Activated CD4-positive, alpha-beta memory T cell treated with anti-CD3 and anti-CD28 coated beads, Interleukin-2, amount 10 ng/mL, durations not matched to agents 7 days and 5 days (primary cell): Measurements from ENCODE around the gene RUNX1. TPM values are rescaled to one million over a fixed set of nuclear protein-coding genes. Genes with fewer than 3 reads are reported as not detected.
A peak's percentile ranks its signal among the peaks of the same experiment; 100 is the strongest.

Experiments
- CTCF ChIA-PET: fragments of 350-600 bp; sonication (Branson Sonifier 250); formaldehyde crosslinking; loops from one replicate; lab custom pipeline; 2021; ENCODE audit warnings: antibody characterized with exemption, inconsistent platforms; lab: Charles Lee
- POLR2A ChIA-PET: fragments of 350-600 bp; sonication (Branson Sonifier 250); formaldehyde crosslinking; loops from one replicate; lab custom pipeline; 2021; ENCODE audit warnings: antibody characterized with exemption; lab: Charles Lee
- DNase-seq: peaks from one replicate; pipeline ENCODE4 v3.0.0-alpha.2; 2020
- H3K27ac Mint-ChIP-seq: one replicate; pipeline ENCODE4 v1.8.0; 2021; ENCODE audit warnings: mild to moderate bottlenecking, mixed read lengths
- H3K27me3 Mint-ChIP-seq: one replicate; pipeline ENCODE4 v1.8.0; 2021; ENCODE audit warnings: mixed read lengths
- H3K36me3 Mint-ChIP-seq: one replicate; pipeline ENCODE4 v1.8.0; 2021; ENCODE audit warnings: low read depth, mixed read lengths
- H3K4me1 Mint-ChIP-seq: one replicate; pipeline ENCODE4 v1.8.0; 2021; ENCODE audit warnings: mixed read lengths
- H3K4me3 Mint-ChIP-seq: one replicate; pipeline ENCODE4 v1.8.0; 2021; ENCODE audit warnings: mild to moderate bottlenecking, mixed read lengths
- H3K9me3 Mint-ChIP-seq: one replicate; pipeline ENCODE4 v1.8.0; 2021; ENCODE audit warnings: mixed read lengths
- total RNA-seq, 2 experiments: library from RNA; stranded (reverse); gene quantifications; one replicate each; pipeline ENCODE4 v1.2.3, GENCODE V29; 2021

Gene RUNX1
- total RNA-seq, 2 experiments from 2014 or later, result 53.0 to 56.3 TPM

DNA sequence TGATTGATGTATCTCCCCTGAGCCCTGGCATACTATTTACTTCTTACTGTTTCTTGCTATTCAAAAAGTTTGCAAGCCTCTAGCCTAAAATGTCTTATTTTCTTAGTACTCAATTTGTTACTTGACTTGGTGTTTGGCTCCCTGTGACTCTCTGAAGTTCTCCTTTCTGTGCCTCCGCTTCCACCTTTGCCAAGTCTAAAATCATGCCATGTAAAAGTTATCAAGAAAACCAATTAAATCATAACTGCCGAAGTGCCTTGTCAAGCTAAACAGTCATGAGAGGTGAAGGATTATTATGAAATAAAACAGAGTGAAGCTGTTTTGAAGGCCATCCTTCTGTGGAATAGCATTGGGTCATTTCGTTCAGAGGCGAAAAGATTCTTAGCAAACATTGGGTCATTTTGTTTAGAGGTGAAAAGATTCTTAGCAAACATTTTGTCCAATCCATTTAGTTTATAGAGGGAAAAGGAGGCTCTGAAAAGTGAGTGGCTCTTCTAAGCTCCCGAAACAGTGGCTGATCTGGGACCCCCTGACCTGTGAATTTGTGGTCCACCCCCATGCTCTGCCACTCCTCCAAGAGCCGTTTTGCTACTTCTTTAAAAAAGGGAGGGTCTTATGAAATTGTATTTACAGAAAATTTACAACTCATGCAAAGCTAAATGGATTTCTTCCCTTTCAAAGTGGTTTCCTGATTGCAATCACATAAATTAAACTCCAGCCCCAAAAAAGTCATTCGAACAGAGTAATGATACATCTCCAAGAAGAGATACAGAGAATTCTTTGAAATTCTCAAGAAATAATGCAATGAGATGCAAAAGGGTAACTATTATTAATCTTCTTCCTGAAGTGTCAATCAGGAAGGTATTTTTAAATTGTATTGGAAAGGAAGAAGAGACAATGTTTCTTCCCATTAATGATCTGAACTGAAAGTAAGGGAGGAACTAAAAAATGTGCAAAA lies 141.4 kb downstream of the RUNX1 start:
- no peak overlapping the region for H3K4me3 Mint-ChIP-seq
- H3K4me1 Mint-ChIP-seq, result peaks cover 19% of the 10 kb centered on the region
- no peak overlapping the region for H3K27ac Mint-ChIP-seq

GRCh38 chr21:34906401-34906800 lies 142.7 kb downstream of the RUNX1 start:
- CTCF ChIA-PET, result interaction anchor here (0.6 kb wide), 1 partner anchor 17 kb away, joined by 3 read pairs; no protein-coding TSS in a partner anchor
- H3K9me3 Mint-ChIP-seq, result no peaks in the 10 kb centered on the region
- H3K36me3 Mint-ChIP-seq, result peaks cover 2% of the 10 kb centered on the region
- no peak for DNase-seq
- H3K27me3 Mint-ChIP-seq, result no peaks in the 10 kb centered on the region
- H3K27ac Mint-ChIP-seq, result no peak overlapping the region
- H3K4me1 Mint-ChIP-seq, result peaks cover 19% of the 10 kb centered on the region
- no peak overlapping the region for H3K4me3 Mint-ChIP-seq
- POLR2A ChIA-PET, result no interaction called here

More for the DNA sequence above, 141.4 kb downstream of the RUNX1 start:
- H3K9me3 Mint-ChIP-seq, result no peaks in the 10 kb centered on the region
- ChIA-PET CTCF (no interaction called here), POLR2A (no interaction called here)
- peaks cover 2% of the 10 kb centered on the region for H3K36me3 Mint-ChIP-seq
- H3K27me3 Mint-ChIP-seq, result no peaks in the 10 kb centered on the region
- DNase-seq, result no peak

GRCh38 chr21:34905218-34905537 lies 143.9 kb downstream of the RUNX1 start:
- POLR2A ChIA-PET, result no interaction called here
- Mint-ChIP-seq H3K27ac (no peak overlapping the region), H3K9me3 (peaks cover 2% of the 10 kb centered on the region), H3K27me3 (no peaks in the 10 kb centered on the region), H3K36me3 (peaks cover 2% of the 10 kb centered on the region), H3K4me3 (no peak overlapping the region), H3K4me1 (peaks cover 17% of the 10 kb centered on the region)
- CTCF ChIA-PET, result no interaction called here
- no peak for DNase-seq

DNA sequence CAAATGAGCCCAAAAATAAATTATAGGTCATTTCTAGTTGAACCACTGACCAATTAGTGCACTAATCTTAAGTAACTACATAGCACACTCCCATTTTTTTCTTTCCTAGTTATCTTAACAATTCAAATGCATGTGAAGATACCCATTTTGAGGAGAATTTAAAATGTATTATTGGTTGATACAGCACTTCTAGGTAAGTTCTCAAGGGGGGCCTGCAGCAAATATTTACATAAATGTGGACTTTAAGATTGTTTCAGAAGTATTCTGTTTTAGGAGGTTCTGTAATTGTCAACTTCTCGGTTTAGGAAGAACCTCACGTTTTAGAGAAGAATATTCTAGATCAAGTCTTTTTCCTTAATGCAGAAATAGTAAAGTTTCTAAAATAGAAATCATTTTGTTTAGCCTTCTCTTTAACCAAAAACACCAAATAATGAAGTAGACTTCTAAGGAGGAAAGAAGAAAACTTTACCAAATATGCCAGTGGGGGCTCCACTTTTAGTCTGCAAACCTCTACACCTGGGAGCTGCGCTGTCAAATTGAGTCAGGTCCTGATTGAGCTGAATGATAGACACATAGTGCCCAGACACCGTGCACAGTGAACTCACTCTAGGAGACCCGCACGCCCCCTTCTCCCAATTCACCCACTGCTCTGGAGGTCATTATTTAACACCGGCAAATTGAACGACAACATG lies 144.4 kb downstream of the RUNX1 start:
- CTCF ChIA-PET, result interaction anchor here (1.3 kb wide), 1 partner anchor 15 kb away, joined by 5 read pairs; no protein-coding TSS in a partner anchor
- Mint-ChIP-seq H3K36me3 (peaks cover under 1% of the 10 kb centered on the region), H3K27me3 (no peaks in the 10 kb centered on the region), H3K4me3 (no peak overlapping the region), H3K4me1 (peaks cover 14% of the 10 kb centered on the region), H3K27ac (no peak overlapping the region), H3K9me3 (peaks cover 2% of the 10 kb centered on the region)
- POLR2A ChIA-PET, result no interaction called here
- no peak for DNase-seq

DNA sequence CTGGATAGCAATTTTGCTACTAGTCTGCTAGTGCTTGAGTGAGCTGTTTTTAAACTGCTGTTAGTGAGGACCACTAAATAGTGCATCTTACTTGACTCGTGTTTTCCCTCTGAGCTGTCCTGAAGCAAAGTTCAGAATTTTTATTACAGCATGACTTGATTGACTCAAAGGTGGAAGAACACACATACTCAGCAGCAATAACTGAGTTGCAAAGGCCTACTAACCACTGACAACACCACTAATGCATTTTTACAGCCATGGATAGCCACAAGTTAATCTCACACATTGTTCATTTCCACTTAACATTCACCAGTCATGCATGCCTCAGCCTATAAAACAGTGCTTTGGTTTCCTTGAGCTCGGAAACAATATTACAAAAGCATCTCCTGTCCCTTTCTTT lies 148.7 kb downstream of the RUNX1 start:
- Mint-ChIP-seq H3K27ac (no peak overlapping the region), H3K4me3 (no peak overlapping the region), H3K9me3 (peaks cover 7% of the 10 kb centered on the region), H3K27me3 (no peaks in the 10 kb centered on the region), H3K36me3 (peaks cover 26% of the 10 kb centered on the region), H3K4me1 (no peaks in the 10 kb centered on the region)
- ChIA-PET POLR2A (no interaction called here), CTCF (interaction anchor here (0.7 to 1.7 kb wide), 3 partner anchors 10 to 569 kb away, joined by 3 to 5 read pairs (median 3); no protein-coding TSS in a partner anchor)
- no peak for DNase-seq

DNA sequence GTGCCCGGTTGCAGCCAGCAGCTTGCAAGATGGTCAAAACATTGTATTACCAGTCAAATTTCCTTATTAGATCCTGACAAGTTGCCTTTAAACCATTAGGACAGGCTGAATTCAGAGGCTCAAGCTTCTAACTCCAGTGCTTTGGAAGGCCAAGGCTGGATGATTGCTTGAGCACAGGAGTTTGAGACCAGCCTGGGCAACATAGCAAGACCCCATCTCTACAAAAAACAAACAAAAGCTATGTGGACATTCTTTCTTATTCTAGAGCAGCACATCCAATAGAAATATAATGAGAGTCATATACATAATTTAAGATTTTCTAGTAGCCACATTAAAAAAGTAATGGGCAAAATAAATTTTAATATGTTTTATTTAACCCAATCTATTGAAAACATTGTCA lies 149.3 kb downstream of the RUNX1 start:
- Mint-ChIP-seq H3K27me3 (no peaks in the 10 kb centered on the region), H3K9me3 (peaks cover 7% of the 10 kb centered on the region), H3K4me3 (no peak overlapping the region), H3K27ac (no peak overlapping the region), H3K4me1 (no peaks in the 10 kb centered on the region), H3K36me3 (peaks cover 26% of the 10 kb centered on the region)
- POLR2A ChIA-PET, result no interaction called here
- CTCF ChIA-PET, result interaction anchor here (0.6 to 1.7 kb wide), 4 partner anchors 10 to 569 kb away, joined by 3 to 5 read pairs (median 4); no protein-coding TSS in a partner anchor
- no peak for DNase-seq

- Mint-ChIP-seq H3K27ac (no peak overlapping the region), H3K4me3 (no peak overlapping the region), H3K9me3 (peaks cover 7% of the 10 kb centered on the region), H3K36me3 (peaks cover 26% of the 10 kb centered on the region), H3K27me3 (no peaks in the 10 kb centered on the region), H3K4me1 (peaks cover 4% of the 10 kb centered on the region)
- no peak for DNase-seq
- CTCF ChIA-PET, result interaction anchor here (0.6 to 1.7 kb wide), 3 partner anchors 9 to 538 kb away, joined by 3 to 5 read pairs (median 5); no protein-coding TSS in a partner anchor
- POLR2A ChIA-PET, result interaction anchor here (1.0 kb wide), 1 partner anchor 84 kb away, joined by 3 read pairs; no protein-coding TSS in a partner anchor
Observed at GRCh38 chr21:34899302-34899701, 149.8 kb downstream of the RUNX1 start.

DNA sequence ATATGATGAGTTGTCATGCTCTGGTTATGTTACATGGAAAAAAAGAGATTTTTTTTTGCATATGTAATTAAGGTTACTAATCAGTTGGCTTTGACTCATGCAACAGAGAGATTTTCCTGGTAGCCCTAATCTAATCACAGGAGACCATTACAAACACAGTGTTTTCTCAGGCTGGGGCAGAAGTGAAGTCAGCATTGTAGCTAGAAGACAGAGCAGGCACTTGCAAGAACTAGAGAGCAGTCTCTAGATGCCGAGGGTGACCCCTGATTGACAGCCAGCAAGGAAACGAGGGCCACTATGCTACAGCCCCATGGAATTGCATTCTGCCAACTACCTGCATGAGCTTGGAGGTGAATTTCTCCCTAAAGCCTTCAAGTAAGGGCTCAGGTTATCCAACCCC lies 151.3 kb downstream of the RUNX1 start:
- peaks cover 1% of the 10 kb centered on the region for H3K27me3 Mint-ChIP-seq
- no peak overlapping the region for H3K27ac Mint-ChIP-seq
- DNase-seq, result no peak
- peaks cover 7% of the 10 kb centered on the region for H3K4me1 Mint-ChIP-seq
- H3K9me3 Mint-ChIP-seq, result peaks cover 7% of the 10 kb centered on the region
- ChIA-PET CTCF (no interaction called here), POLR2A (interaction anchor here (0.6 to 1.1 kb wide), 2 partner anchors 10 to 151 kb away, joined by 3 read pairs; no protein-coding TSS in a partner anchor)
- H3K4me3 Mint-ChIP-seq, result no peak overlapping the region
- H3K36me3 Mint-ChIP-seq, result peaks cover 28% of the 10 kb centered on the region

- DNase-seq, result no peak
- no peak overlapping the region for H3K4me3 Mint-ChIP-seq
- H3K4me1 Mint-ChIP-seq, result peaks cover 24% of the 10 kb centered on the region
- peaks cover 25% of the 10 kb centered on the region for H3K36me3 Mint-ChIP-seq
- ChIA-PET POLR2A (interaction anchor here (1.0 to 16.0 kb wide), 2 partner anchors 89 to 151 kb away, joined by 3 to 623 read pairs; partner anchors contain the start of gene RUNX1), CTCF (no interaction called here)
- no peak overlapping the region for H3K27ac Mint-ChIP-seq
- H3K9me3 Mint-ChIP-seq, result peaks cover 5% of the 10 kb centered on the region
- peaks cover 2% of the 10 kb centered on the region for H3K27me3 Mint-ChIP-seq
Observed at GRCh38 chr21:34894401-34894800, 154.7 kb downstream of the RUNX1 start.

- ChIA-PET POLR2A (interaction anchor here (1.0 to 16.0 kb wide), 9 partner anchors 42 to 948 kb away, joined by 3 to 623 read pairs (median 4); partner anchors contain the start of gene RUNX1), CTCF (interaction anchor here (0.9 to 2.5 kb wide), 11 partner anchors 10 to 508 kb away, joined by 3 to 15 read pairs (median 5); no protein-coding TSS in a partner anchor)
- Mint-ChIP-seq H3K4me3 (no peak overlapping the region), H3K27ac (no peak overlapping the region), H3K36me3 (peaks cover 19% of the 10 kb centered on the region), H3K9me3 (no peaks in the 10 kb centered on the region), H3K27me3 (peaks cover 2% of the 10 kb centered on the region), H3K4me1 (peaks cover 31% of the 10 kb centered on the region)
- DNase-seq, result no peak
Observed at GRCh38 chr21:34892209-34892608, 156.9 kb downstream of the RUNX1 start.

DNA sequence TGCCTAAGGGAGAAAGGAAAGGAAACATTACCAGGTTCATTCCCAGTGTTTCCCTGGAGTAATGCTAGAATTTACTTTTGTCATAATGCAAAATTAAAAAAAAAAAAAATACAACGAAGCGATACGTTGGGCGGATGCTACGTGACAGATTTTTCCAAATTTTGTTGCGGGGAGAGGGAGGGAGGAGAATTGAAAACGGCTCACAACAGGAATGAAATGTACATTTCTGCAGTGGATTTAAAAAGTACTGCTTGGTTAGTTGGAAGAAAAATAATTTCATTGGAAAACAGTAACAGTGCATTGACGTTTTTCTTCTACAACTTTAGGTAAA lies 157.5 kb downstream of the RUNX1 start:
- peaks cover 16% of the 10 kb centered on the region for H3K36me3 Mint-ChIP-seq
- H3K4me1 Mint-ChIP-seq, result peaks cover 31% of the 10 kb centered on the region
- DNase-seq, result no peak
- ChIA-PET POLR2A (interaction anchor here (1.0 to 16.0 kb wide), 4 partner anchors 43 to 154 kb away, joined by 4 to 623 read pairs (median 88); partner anchors contain the start of gene RUNX1), CTCF (interaction anchor here (1.2 to 8.7 kb wide), 4 partner anchors 45 to 509 kb away, joined by 6 to 161 read pairs (median 12); partner anchors contain the start of gene RUNX1)
- H3K9me3 Mint-ChIP-seq, result no peaks in the 10 kb centered on the region
- H3K27me3 Mint-ChIP-seq, result peaks cover 2% of the 10 kb centered on the region
- H3K27ac Mint-ChIP-seq, result no peak overlapping the region
- H3K4me3 Mint-ChIP-seq, result peak overlapping the region; percentile 51
